ENCODE measurements around the gene ATAD3C. TPM values are rescaled to one million over a fixed set of nuclear protein-coding genes. Genes with fewer than 3 reads are reported as not detected.
A peak's percentile ranks its signal among the peaks of the same experiment; 100 is the strongest.

The ATAD3C gene
- total RNA-seq, 1 experiment from 2014 or later, result 10.6 TPM

- intact Hi-C loops (cut with micrococcal nuclease; ENCODE audit: unreplicated experiment), result no loop called here
- no peak overlapping the region for H3K4me3 ChIP-seq (ENCODE audit: low read depth in 2 of 2, low read length in 2 of 2)
- ChIA-PET POLR2A (no interaction called here), CTCF (interaction anchor here (0.9 kb wide), 1 partner anchor 37 kb away, joined by 3 read pairs; no protein-coding TSS in a partner anchor)
- no peak for TF ChIP-seq POLR2AphosphoS5 (IDR thresholded peaks at IDR 0.05; ENCODE audit: low read depth, low read length)
- H3K27ac ChIP-seq (ENCODE audit: low read length), result no peak overlapping the region; the same call in 1 of the 2 replicates
- no peaks in the 10 kb centered on the region for H3K36me3 ChIP-seq (ENCODE audit: control insufficient read depth, insufficient read depth, low read length)
- ATAC-seq (peak; percentile 0; the same call in 1 of the 2 replicates), DNase-seq (ENCODE audit: low read depth, low spot score) (no peak)
- peaks cover 48% of the 10 kb centered on the region for H3K4me1 ChIP-seq (ENCODE audit: control insufficient read depth, insufficient read depth, low read length)
- BruUV-seq (replicated peaks), result no TSS peak
- H3K9me3 ChIP-seq (ENCODE audit: control insufficient read depth, insufficient read depth, low read depth, low read length), result no peaks in the 10 kb centered on the region
- H3K27me3 ChIP-seq (ENCODE audit: control insufficient read depth, insufficient read depth, low read length), result no peaks in the 10 kb centered on the region
- in situ Hi-C loops (cut with HindIII; ENCODE audit: low pct_unique_long_range_greater_than_20kb, low sequenced_read_pairs), result no loop called here
Observed at GRCh38 chr1:1425426-1425752, 24.1 kb upstream of the ATAD3C start.

- POLR2A ChIA-PET, result interaction anchor here (0.6 kb wide), 1 partner anchor 11 kb away, joined by 4 read pairs; no protein-coding TSS in a partner anchor
- CTCF ChIA-PET, result interaction anchor here (0.5 to 0.9 kb wide), 3 partner anchors 12 to 135 kb away, joined by 3 to 4 read pairs (median 3); no protein-coding TSS in a partner anchor
- ATAC-seq, result peak; percentile 59
- H3K27ac ChIP-seq (ENCODE audit: low read length), result peak overlapping the region; percentile 91
- TF ChIP-seq POLR2AphosphoS5 (IDR thresholded peaks at IDR 0.05; ENCODE audit: low read depth, low read length) (no peak), REST (IDR thresholded peaks at IDR 0.05; ENCODE audit: insufficient read depth in 1 of 2, low read depth in 2 of 2, low read length in 1 of 2) (no peak), CTCF (IDR thresholded peaks at IDR 0.05) (no peak), SIN3A (IDR thresholded peaks at IDR 0.05; ENCODE audit: borderline replicate concordance, insufficient read depth, low read depth, low read length) (no peak), TCF7L2 (IDR thresholded peaks at IDR 0.05; ENCODE audit: low read depth, low read length) (no peak)
- H3K27me3 ChIP-seq (ENCODE audit: control insufficient read depth, insufficient read depth, low read length), result no peaks in the 10 kb centered on the region
- no peaks in the 10 kb centered on the region for H3K36me3 ChIP-seq (ENCODE audit: control insufficient read depth, insufficient read depth, low read length)
- no peak for DNase-seq (ENCODE audit: low read depth, low spot score)
- intact Hi-C loops (cut with micrococcal nuclease; ENCODE audit: unreplicated experiment), result no loop called here
- H3K9me3 ChIP-seq (ENCODE audit: control insufficient read depth, insufficient read depth, low read depth, low read length), result no peaks in the 10 kb centered on the region
- H3K4me1 ChIP-seq (ENCODE audit: control insufficient read depth, insufficient read depth, low read length), result peaks cover 48% of the 10 kb centered on the region
- in situ Hi-C loops (cut with HindIII; ENCODE audit: low pct_unique_long_range_greater_than_20kb, low sequenced_read_pairs), result no loop called here
- no TSS peak for BruUV-seq (replicated peaks)
- H3K4me3 ChIP-seq (ENCODE audit: low read depth in 2 of 2, low read length in 2 of 2), result peak overlapping the region; percentile 41 to 49
Observed at GRCh38 chr1:1425753-1426495, 23.6 kb upstream of the ATAD3C start.

Data from Panc1 (cell line).